Fibroblast of the aortic adventitia (primary cell): ENCODE measurements around the gene CHCHD4. TPM values are rescaled to one million over a fixed set of nuclear protein-coding genes. Genes with fewer than 3 reads are reported as not detected.

Source experiments
- DNase-seq: peaks from one replicate; pipeline ENCODE4 v3.0.0-alpha.2; 2010; ENCODE audit warnings: low read depth
- H3K4me3 ChIP-seq: 2 replicates; pipeline ENCODE4 v1.5.1; 2011; ENCODE audit warnings: low read depth, mild to moderate bottlenecking, control low read depth, low read length, moderate library complexity
- CTCF ChIP-seq: IDR thresholded peaks from 2 replicates; pipeline ENCODE4 v1.5.1; 2011; ENCODE audit warnings: mild to moderate bottlenecking, low read length, control low read depth, inconsistent platforms; ENCODE audit not compliant: insufficient read depth
- total RNA-seq: library from RNA; depleted of rRNA; stranded (reverse); fragments of >200 nt; gene quantifications from 2 replicates; pipeline ENCODE4 v1.2.3, GENCODE V29; 2012; ENCODE audit warnings: low replicate concordance

The CHCHD4 gene
- total RNA-seq, 1 donor = 12.7 TPM

DNA sequence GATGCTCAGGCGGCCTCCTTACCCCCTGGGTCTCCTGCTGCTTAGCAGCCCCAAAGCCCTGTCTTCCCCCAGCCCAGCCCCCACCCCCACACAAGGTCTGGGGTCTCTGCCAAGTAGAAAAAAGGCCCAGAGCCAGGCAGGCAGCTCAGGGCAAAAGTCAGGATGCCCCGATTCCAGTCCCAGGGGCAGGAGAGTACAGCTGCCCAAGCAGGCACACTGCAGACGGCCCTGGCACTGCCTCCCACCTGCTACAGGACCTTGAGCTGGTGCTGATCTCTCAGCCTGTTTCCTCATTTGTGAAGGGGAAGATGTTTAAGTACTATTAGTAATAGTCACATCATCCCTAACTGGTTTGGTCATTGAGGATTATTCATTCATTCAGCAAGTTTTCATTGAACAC lies 12.8 kb upstream of the CHCHD4 start:
- no peak for TF ChIP-seq CTCF
- no peak overlapping the region for H3K4me3 ChIP-seq
- DNase-seq = no peak

GRCh38 chr3:14137004-14137403 lies 12.3 kb upstream of the CHCHD4 start:
- DNase-seq = peak; percentile 28
- TF ChIP-seq CTCF = no peak
- H3K4me3 ChIP-seq = no peak overlapping the region

GRCh38 chr3:14135581-14135980 lies 10.9 kb upstream of the CHCHD4 start:
- no peak overlapping the region for H3K4me3 ChIP-seq
- TF ChIP-seq CTCF = no peak
- no peak for DNase-seq

DNA sequence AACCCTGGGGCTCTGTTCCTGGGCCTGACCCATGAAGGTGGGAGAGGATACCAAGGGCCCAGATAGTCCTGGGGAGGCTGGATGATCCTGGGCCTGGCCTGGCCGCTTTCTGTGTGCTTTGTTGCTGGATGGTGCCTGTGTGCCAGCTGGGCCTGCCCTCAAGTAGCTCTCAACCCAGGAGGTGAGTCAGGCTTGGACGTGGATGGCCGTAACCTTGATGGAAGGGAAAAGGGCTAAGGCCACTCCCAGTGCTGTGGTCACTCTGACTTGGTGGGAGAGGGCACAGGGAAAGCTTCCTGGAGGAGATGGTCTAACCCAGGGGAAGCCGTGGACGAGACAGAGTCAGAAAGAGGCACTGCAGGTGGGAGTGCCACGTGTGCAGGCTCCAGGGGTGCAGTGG lies 9.6 kb upstream of the CHCHD4 start:
- no peak for DNase-seq
- H3K4me3 ChIP-seq = no peak overlapping the region
- no peak for TF ChIP-seq CTCF

DNA sequence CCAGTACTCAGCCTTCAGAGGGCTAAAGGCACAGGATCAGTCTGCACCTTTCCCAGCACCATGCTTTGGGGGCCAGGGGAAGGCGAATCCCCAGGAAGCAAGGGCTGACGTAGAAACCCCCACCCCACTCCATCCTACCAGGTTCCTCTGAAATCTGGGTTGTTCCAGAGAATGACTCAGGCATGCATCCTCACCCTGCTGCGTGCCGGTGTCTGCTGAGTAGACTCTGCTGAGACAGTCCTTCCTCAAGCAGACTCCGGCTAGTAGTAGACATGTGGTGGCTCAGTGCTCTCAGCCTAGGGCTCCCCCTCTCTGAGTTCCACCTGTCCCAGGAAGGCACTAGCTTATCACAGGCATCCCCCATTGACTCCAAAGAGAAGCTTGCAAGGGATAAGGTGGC lies 9.2 kb upstream of the CHCHD4 start:
- TF ChIP-seq CTCF = no peak
- no peak for DNase-seq
- H3K4me3 ChIP-seq = no peak overlapping the region

- H3K4me3 ChIP-seq = no peak overlapping the region
- TF ChIP-seq CTCF = no peak
- no peak for DNase-seq
Observed at GRCh38 chr3:14133188-14133800, 8.6 kb upstream of the CHCHD4 start.

- DNase-seq = no peak
Observed at GRCh38 chr3:14132689-14133088, 8.0 kb upstream of the CHCHD4 start.

More at GRCh38 chr3:14132689-14133088, 8.0 kb upstream of the CHCHD4 start:
- no peak for TF ChIP-seq CTCF
- H3K4me3 ChIP-seq = no peak overlapping the region
